HG02943 (cell line): ENCODE data around the gene SLC37A2.

Source experiments
- ATAC-seq: cut with Tn5 transposase; IDR thresholded peaks from one replicate; pipeline ENCODE4 v1.9.1; 2021; ENCODE audit warnings: mild to moderate bottlenecking, low read depth, moderate library complexity; ENCODE audit not compliant: unreplicated experiment

SLC37A2 gene

DNA sequence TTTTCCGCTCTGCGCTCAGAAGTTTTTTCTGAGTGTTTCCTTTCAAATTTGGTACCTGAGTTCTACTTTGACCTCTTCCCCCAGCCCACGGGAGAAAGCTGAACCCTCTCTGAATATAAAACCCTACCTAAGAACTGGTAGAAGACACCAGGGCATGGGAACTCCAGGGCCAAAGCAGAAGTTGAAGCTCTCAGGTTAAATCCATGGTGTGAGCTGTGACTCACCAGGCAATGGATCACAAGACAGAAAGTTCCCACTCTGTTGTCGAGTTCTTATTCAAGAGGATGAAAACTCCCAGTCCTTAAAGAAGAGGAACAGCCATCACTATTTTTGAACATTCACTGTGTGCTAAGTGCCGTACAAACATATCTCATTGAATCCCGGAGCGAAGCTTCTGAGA is 39.4 kb downstream of the SLC37A2 start:
- no peak for ATAC-seq

GRCh38 chr11:125105926-125106325 is 42.8 kb downstream of the SLC37A2 start:
- ATAC-seq, result no peak

- no peak for ATAC-seq
Measured at GRCh38 chr11:125108469-125108868, 45.4 kb downstream of the SLC37A2 start.

DNA sequence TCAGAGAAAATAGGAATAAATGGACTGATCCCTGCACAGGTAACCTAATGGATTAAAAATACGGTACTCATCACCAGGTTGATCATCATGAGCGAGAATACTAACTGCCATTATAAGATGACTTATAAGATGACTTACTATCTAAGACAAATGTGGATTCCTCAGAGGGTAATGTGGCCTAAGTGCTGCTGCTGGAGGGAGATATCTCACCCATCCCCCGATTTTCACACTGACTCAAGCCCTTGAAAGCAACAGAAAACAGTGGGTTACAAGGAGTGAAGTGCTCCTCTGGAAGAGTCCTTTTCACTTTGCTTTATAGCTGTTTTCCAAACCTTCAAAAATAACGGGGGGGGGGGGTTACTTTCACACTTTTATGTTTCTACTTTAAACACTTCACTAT is 47.4 kb downstream of the SLC37A2 start:
- ATAC-seq, result no peak

- no peak for ATAC-seq
Measured at GRCh38 chr11:125111001-125111342, 47.9 kb downstream of the SLC37A2 start.

DNA sequence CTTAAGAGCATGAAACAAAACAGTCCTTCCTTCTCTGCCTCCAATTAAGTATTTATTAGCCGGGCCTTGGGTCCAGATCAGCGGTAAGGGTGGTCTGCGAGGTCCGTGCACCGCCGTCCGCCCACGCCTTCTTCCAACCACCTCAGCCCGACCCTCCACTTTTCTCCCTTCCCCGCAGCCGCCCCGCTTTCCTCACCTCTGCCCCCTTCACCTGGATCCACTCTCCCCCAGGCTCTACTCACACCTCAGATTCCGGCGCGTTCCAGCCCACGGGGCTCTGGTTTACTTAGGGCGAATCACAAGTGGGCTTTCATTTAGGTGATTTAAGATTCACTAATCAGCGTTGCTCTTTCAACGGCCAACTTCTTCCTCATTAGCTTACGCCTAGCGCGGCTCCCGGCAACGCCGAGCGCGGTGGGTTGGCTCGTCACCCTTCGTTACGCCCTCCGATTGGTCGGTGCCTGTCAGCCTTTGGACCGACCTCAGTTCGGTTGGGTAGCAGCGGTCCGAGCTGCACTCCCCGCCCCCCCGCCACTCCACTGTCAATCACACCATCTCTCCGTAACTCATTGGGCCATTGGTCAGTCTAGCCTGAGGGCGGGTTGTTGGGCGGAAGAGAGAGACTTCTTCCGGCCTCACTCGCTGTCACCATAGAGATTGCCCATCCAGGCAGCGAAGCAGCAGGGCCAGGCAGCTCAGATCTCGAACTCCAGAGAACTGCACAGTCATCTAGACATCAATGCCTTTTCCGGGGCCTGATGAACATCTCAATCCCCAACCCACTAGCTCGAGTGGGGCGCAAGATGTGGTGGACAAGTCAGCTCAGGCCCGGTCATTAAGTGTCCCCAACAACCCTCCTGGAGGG is 48.5 kb downstream of the SLC37A2 start, which contains the start of gene TMEM218:
Gene TMEM218 (minus strand): TSS at position 284 of the 865 bp plus-strand sequence. CDS start 9,385 bp downstream, outside the sequence.
- peak; percentile 98 for ATAC-seq

DNA sequence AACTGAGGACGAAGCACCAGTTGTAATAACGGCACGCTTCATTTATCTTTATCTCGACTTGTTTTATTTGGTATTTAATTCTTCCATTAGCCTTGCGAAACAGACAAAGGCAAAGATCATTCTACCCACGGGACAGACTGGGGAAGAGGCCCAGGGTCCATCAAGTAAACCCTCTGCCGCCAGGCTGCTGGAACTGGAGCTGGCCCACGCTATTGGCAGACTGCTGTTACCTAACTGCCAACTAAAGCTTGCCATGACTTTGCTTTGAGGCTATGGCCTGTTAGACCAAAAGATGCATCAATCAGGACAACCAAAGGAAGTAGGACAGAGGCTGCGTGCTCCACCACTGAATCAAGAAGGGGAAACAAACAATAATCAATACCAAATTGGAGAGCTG is 49.1 kb downstream of the SLC37A2 start:
- ATAC-seq, result no peak

GRCh38 chr11:125114518-125114917 is 51.4 kb downstream of the SLC37A2 start:
- ATAC-seq, result no peak

- ATAC-seq, result no peak
Measured at GRCh38 chr11:125117429-125117828, 54.3 kb downstream of the SLC37A2 start.

DNA sequence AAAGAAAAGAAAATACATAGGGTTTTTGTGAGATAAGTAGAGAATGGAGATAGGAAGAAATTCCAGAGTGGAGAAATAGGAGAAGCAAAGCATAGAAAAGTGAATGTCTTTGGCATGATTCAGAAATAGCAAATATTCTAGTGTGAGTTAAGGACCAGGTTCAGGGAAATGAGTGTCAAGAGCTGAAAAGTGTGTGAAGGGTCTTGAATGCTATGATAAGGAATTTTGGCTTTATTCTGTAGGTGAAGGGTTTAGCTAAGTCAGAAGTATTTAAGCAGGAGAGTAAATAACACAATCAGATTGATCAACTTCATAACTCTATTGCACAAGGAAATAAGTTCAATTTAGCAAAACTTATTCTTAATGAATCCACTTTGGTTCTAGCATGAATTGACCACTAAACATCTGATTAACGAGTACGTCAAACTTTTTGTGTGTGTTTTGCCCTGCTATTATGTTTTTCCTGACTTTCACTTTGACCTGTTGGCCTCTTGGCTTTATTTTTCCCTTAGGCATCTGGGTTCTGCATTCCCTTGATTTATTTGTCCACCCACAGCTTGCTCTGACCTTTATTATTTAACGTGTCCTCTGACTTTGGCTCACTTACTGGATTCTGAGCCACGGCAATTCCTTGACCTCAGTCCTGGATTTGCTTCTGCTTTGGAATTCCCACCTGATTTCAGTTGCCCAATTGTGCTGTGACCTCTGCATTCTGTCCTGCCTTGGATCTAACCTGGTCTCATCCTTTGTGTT is 60.3 kb downstream of the SLC37A2 start:
- ATAC-seq, result no peak

GRCh38 chr11:125123947-125124617 is 61.0 kb downstream of the SLC37A2 start:
- peak; percentile 67 for ATAC-seq

DNA sequence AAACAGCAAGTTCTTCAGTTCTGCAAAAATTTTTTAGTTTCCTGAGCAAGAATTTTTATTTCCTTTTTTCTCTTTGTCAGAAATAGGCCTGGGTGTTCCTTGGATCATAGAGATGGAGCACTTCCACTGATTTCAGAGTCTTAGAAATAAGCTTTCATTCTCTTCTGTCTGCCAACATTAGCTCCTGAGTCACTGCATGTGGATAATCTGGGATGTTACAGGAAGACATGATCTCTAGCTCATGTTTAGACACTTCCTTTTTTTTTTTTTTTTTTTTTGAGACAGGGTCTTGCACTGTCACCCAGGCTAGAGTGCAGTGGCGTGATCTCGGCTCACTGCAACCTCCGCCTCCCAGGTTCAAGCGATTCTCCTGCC is 61.5 kb downstream of the SLC37A2 start:
- no peak for ATAC-seq

DNA sequence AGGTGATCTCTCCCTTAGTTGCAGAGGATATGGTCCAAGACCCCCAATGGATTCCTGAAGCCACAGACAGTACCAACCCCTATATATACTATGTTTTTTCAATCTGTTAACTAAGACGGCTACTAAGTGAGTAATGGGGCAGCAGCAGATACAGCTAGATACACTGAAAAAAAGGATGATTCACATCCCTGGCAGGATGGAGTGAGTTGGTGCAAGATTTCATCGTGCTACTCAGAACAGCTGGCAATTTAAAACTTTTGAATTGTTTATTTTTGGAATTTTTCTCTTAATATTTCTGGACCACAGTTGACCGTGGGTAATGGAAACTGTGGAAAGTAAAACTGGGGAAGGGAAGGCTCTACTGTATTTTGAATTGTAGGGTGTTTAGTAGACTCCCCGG is 65.3 kb downstream of the SLC37A2 start:
- ATAC-seq, result no peak

GRCh38 chr11:125129316-125129993 is 66.3 kb downstream of the SLC37A2 start:
- no peak for ATAC-seq

DNA sequence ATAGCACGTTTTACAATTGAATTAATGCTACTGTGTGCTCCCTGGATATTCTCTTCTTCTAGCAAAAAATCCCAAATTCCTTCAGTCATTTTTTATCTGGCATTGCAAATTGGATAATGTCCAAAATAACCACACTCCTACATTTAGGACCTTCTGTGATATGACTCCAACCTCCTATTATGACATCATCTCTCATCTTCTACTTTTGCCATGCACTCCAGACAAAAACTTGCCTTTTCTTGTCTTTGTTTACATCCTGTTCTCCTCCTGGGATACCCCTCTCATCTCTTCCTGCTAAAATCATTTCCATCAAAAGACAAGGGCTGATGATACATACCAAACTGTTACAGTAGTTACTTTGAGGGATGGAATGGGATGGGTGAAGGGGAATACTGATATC is 69.0 kb downstream of the SLC37A2 start:
- no peak for ATAC-seq

DNA sequence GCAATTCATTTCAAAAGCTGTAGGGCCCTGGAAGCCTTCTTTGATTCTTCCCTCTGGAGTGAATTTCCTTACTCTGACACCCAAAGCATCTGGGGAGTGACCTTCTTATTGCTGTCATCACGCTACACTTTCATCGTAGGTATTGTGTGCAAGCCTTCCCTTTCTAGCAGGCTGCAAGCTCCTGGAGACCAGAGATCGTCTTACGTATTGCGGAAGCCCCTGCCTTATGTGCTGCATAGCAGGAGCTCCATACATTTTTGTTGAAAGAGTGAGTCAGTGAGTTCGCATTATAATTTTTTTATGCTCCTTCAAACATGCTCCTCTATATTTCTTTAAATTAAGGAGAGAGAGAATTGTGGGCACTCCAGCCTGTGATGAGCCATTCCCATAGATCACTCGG is 69.5 kb downstream of the SLC37A2 start:
- ATAC-seq, result no peak

DNA sequence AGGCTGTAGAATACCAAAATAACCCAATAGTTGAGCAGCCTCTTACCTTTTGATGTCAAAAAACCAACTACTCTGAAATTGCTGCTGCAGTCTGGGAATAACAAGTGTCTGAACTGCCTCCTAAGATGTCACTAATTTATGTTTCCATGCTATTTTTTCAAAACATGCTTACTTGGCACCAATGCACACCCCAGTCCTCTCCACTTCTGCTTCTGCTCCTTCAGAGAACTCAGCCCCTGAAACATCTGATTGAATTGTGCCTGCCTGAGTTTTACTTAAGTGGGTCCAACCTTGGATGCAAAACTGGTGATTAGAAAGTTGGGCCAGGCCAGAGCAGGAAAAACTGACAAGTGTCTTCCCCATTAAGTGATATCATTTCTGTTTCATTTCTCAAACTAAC is 72.9 kb downstream of the SLC37A2 start:
- no peak for ATAC-seq

- no peak for ATAC-seq
Measured at GRCh38 chr11:125138966-125139365, 75.9 kb downstream of the SLC37A2 start.

DNA sequence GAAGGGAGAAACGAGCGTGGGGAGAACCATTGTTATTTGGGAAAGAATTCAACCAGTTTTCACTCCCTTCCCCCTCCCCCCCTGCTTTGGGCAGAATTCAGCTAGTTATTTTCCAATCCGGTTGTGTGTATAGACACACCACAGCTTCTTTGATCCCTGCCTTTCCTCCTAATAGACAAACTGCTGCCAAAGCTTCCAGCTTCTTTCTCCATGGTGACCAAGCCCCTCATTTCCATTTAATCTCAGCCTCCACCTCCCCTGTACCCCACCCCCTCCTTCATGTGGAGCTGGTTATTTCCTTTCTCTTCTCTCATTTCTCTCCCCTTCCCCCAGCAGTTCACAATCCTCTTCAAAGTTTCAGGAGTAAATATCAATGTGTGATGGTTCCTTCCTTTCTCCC is 76.7 kb downstream of the SLC37A2 start:
- ATAC-seq, result no peak
